Measurements from ENCODE around the gene MDFI. TPM values are rescaled to one million over a fixed set of nuclear protein-coding genes. Genes with fewer than 3 reads are reported as not detected.

MDFI gene
- total and polyA plus RNA-seq, 8 donors, result 25.9 to 139 (median 108) TPM

DNA sequence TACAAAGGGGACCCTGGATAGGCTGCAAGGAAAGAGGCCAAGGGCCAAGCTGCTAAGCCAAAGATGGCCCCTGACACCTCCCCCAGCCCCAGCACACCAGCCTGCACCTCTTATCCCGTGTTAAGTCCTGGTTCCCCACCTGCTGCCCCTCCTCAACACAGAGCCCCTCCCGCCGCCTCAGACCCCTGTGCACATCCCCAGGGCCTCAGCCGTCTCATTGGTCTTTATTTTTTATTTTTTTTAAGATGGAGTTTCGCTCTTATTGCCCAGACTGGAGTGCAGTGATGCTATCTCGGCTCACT, 37.1 kb upstream of the MDFI start:
- intact Hi-C loops (cut with DNase I), result loop anchor here in 1 of 2 donors (5.0 kb wide), 1 partner anchor 81 kb away; no protein-coding TSS in a partner anchor
- DNase-seq, result no peak

DNA sequence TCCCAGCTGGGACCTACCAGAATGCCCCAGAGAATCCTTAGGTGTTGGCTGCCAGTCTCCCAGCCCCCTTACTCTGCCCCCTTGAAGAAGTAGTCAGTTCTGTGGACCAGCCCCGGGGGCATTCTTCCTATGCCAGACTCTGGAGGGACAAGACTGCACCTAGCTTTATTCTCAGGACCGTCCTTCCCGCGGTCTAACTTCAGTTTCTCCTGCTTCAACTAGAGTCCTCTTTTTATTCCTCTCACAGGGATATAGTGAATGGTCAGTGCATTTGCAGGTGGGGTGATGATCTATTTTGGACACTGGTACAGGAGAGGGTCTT, 35.9 kb upstream of the MDFI start:
- TF ChIP-seq, protein P1, sequence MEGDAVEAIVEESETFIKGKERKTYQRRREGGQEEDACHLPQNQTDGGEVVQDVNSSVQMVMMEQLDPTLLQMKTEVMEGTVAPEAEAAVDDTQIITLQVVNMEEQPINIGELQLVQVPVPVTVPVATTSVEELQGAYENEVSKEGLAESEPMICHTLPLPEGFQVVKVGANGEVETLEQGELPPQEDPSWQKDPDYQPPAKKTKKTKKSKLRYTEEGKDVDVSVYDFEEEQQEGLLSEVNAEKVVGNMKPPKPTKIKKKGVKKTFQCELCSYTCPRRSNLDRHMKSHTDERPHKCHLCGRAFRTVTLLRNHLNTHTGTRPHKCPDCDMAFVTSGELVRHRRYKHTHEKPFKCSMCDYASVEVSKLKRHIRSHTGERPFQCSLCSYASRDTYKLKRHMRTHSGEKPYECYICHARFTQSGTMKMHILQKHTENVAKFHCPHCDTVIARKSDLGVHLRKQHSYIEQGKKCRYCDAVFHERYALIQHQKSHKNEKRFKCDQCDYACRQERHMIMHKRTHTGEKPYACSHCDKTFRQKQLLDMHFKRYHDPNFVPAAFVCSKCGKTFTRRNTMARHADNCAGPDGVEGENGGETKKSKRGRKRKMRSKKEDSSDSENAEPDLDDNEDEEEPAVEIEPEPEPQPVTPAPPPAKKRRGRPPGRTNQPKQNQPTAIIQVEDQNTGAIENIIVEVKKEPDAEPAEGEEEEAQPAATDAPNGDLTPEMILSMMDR (IDR thresholded peaks at IDR 0.05), result no peak
- ATAC-seq (no peak), DNase-seq (no peak)
- H3K4me3 ChIP-seq, result no peak overlapping the region
- H3K9me3 ChIP-seq, result no peaks in the 10 kb centered on the region
- peaks cover 0 to 3% of the 10 kb centered on the region in 2 donors for H3K4me1 ChIP-seq
- H3K36me3 ChIP-seq, result peaks cover 0 to 21% of the 10 kb centered on the region in 2 donors
- H3K27me3 ChIP-seq, result no peaks in the 10 kb centered on the region
- H3K27ac ChIP-seq, result no peak overlapping the region
- intact Hi-C loops (cut with DNase I), result loop anchor here (2.0 to 5.0 kb wide), 2 partner anchors 80 kb away; no protein-coding TSS in a partner anchor

More for the DNA sequence above, 37.1 kb upstream of the MDFI start:
- H3K27me3 ChIP-seq, result no peaks in the 10 kb centered on the region
- H3K36me3 ChIP-seq, result peaks cover 0 to 33% of the 10 kb centered on the region in 2 donors
- H3K27ac ChIP-seq, result no peak overlapping the region
- TF ChIP-seq, protein P1 (IDR thresholded peaks at IDR 0.05), result no peak
- no peaks in the 10 kb centered on the region for H3K9me3 ChIP-seq
- peaks cover 0 to 3% of the 10 kb centered on the region in 2 donors for H3K4me1 ChIP-seq
- H3K4me3 ChIP-seq, result no peak overlapping the region
- ATAC-seq, result no peak

DNA sequence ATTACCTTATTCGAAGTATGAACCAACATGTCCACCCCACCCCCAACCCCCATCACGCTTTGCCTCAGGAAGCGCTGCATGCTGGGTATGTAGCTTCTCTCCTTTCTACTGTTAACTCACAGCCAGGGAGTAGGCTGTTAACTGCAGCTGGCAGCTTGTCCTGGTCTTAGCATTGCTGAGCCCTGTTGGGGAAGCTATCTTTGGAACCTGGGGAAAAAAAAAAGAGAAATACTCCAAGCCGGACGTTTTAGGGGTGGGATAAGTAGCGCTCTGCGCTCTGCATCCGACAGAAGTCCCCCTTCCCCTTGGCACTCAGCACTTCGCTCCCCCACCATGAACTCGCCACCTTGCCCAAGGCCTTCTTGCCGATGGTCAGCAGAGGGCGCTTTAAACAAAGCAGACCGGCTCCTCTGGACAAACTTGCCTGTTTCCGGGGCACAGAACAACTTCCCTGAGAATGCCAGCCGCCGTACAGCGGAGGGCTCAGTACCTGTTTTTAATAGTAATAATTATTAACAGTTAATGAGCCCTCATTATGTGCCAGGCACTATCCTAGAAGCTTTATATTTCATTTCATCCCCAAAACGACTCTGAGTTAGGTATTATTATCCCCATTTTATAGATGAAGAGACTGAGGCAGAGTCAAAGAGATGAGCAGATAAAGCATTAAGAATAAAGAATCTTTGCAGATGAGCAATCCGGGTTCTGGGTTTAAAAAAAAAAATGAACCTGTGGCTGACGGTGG, 35.2 kb upstream of the MDFI start:
- H3K36me3 ChIP-seq, result peaks cover 0 to 17% of the 10 kb centered on the region in 2 donors
- H3K4me3 ChIP-seq, result no peak overlapping the region
- ATAC-seq, result peak; percentile 91
- TF ChIP-seq, protein P1 (IDR thresholded peaks at IDR 0.05), result peak; percentile 89 to 90
- peak in 3 of 4 donors; percentile 80 to 92 (median 85) for DNase-seq
- H3K4me1 ChIP-seq, result peaks cover 0 to 3% of the 10 kb centered on the region in 2 donors
- no peak overlapping the region for H3K27ac ChIP-seq
- no peaks in the 10 kb centered on the region for H3K9me3 ChIP-seq
- intact Hi-C loops (cut with DNase I), result loop anchor here (2.0 to 5.0 kb wide), 2 partner anchors 79 to 80 kb away; no protein-coding TSS in a partner anchor
- no peaks in the 10 kb centered on the region for H3K27me3 ChIP-seq

DNA sequence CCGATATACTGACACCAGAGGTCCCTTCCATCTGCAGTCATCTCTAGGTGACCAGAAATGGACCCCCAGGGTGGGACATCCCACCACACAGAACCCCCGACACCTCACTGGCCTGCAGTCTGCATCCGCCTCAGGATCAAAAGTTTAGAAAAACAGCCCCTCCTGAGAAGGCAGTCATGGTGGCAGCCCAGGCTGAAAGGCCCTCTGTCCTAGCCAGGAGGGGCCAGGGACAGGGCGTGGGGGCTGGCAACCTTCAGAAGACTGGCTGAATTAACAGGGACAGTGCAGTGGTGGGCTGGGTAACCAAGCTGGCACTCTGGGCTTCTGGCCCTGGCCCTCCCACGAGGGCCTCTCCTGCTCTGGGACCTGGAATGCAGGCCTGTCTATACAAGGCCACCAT, 34.3 kb upstream of the MDFI start:
- intact Hi-C loops (cut with DNase I), result loop anchor here in 1 of 2 donors (5.0 kb wide), 1 partner anchor 78 kb away; no protein-coding TSS in a partner anchor

DNA sequence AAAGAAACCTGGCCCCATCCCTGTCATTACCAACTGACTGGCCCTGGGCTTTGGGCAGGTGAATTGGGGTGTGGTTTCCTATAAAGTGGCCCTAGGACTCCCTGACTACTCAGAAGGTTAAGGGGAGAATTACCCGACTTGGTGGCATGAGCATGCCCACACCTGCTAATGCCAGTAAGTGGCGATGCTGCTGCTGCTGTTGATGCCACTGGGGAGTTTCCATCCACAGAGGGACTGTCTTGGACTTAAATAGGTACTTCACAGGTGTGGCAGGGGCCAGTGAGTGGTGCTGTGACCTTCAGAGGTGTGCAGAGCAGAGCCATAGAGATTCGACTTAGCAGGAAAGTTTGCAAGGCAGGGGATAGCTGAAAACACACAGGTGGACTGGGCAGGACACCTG, 32.6 kb upstream of the MDFI start:
- Histone ChIP-seq H3K9me3 (no peaks in the 10 kb centered on the region), H3K36me3 (no peaks in the 10 kb centered on the region), H3K27ac (no peak overlapping the region), H3K4me3 (no peak overlapping the region), H3K4me1 (peaks cover 0 to 3% of the 10 kb centered on the region in 2 donors), H3K27me3 (no peaks in the 10 kb centered on the region)
- intact Hi-C loops (cut with DNase I), result no loop called here
- no peak for ATAC-seq
- TF ChIP-seq, protein P1 (IDR thresholded peaks at IDR 0.05), result no peak
- DNase-seq, result no peak

More for the DNA sequence above, 34.3 kb upstream of the MDFI start:
- H3K27me3 ChIP-seq, result no peaks in the 10 kb centered on the region
- DNase-seq, result no peak
- H3K4me3 ChIP-seq, result no peak overlapping the region
- no peak for ATAC-seq
- TF ChIP-seq, protein P1 (IDR thresholded peaks at IDR 0.05), result no peak
- H3K9me3 ChIP-seq, result no peaks in the 10 kb centered on the region
- peaks cover 0 to 3% of the 10 kb centered on the region in 2 donors for H3K4me1 ChIP-seq
- peaks cover 0 to 11% of the 10 kb centered on the region in 2 donors for H3K36me3 ChIP-seq
- no peak overlapping the region for H3K27ac ChIP-seq

Data from left lung (tissue), 10 donors.